Stimulated activated CD4-positive, alpha-beta T cell treated with anti-CD3 and anti-CD28 coated beads, TNF-alpha, amount 100 ng/mL, for 24 hours (primary cell): ENCODE measurements around the gene AGAP1.

Experiments
- DNase-seq, 3 experiments: peaks; one replicate each; pipeline ENCODE4 v3.0.0-alpha.2; 2020; ENCODE audit warnings: low read depth in 3 of 3

The AGAP1 gene

DNA sequence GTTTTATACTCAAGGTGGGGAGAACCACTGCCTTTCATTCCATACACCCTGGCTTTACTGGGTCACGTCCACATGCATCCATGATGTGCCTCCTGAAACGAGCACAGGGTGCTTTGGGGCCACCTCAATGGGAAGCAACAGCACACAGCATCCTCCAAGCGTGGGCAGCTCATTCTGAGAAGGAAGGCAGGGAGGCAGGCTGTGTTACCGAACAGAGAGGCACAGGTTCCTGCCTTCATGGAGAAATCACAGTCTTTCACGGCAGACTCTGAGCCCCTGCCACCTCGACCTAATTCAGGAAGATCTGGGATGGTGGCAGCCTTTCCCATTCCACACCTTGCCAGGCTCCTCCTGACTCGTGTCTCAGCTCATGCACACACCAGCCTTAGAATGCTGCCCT lies 544.3 kb downstream of the AGAP1 start:
- DNase-seq, result no peak

DNA sequence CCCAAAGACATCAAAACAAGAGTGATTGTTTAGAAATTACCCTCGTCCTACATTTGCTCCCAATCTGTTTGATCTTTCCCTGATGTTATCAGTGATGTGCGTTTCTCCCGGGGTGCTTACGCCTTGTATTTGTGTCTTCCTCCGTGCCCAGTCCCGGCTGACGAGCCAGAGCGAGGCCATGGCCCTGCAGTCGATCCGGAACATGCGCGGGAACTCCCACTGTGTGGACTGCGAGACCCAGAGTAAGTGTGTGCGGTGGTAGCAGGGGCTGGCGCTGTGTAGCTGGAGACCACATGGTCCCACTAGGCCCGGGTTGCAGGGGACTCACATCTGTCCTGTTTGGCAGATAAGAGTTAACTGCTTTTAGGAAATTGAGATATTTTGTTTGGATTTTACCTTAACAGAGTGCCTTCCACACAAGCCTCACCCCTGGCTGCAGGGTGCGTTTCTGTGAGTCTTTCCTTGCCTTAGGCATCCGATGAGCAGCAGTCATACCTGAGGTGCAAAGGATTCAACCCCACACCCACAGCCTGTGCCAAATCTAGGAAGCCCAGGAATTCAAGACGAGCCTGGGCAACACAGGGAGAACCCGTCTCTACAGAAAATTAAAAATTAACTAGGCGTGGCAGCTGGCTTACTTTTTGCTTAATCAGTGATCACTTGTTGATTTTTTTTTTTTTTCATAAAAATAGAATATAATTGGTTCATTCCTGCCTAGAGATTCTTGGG lies 546.9 kb downstream of the AGAP1 start:
- DNase-seq, result no peak

DNA sequence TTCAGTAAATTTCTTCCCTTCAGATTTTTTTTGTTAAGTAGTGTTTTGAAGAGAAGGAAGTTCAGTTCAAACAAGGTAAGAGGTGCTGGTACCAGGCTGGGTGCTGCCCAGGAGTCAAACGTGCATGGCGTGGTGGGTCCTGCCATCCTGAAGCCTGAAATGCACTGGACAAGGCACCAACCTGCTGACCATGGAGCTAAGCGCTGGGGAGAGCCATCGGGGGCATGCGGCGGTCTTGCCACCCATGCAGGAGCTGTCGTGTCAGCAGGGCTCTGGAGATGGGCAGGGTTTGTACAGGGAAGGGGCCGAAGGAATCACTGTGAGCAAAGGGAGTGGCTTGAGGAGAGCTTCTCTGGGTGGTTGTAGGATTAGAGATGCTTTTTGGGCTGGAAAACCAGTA lies 547.8 kb downstream of the AGAP1 start:
- no peak for DNase-seq

DNA sequence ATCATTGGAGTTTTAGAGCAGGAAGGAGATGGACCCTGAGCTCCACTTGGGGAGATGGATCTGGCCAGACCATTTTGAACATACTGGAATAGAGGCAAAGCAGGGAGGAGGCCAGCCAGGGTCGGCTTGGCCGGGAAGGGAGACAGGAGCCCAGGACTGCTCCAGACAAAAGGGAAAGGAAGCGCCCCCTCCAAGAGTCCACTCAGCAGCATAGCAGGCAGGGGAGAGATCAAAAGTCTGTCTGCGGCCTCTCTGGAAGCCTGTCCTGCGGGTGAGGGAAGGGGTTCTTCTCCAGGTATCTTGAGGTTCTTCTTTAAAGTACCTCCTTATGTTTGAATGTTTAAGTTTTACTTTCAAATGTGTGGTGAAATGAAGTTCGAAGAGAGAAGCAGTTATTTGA lies 548.2 kb downstream of the AGAP1 start:
- DNase-seq, result no peak

DNA sequence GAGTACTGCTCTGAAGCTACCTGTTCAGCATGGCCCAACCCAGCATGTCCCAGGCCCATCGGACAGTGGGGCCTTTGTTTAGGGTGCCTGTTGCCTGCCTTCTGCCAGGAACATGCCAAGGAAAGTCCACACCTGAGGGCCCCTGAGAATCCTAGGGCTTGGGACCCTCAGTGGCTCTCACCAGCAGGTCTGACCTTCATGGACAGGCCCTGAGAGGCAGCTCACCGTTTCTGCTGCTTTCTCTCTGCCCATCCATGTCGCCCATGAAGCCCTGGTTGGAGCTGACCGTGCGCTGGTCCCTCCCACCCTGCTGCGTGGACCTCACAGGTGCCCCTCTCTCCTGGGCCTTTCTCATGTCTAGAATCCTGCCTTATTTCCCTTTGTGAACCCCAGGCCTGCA lies 550.3 kb downstream of the AGAP1 start:
- no peak for DNase-seq

DNA sequence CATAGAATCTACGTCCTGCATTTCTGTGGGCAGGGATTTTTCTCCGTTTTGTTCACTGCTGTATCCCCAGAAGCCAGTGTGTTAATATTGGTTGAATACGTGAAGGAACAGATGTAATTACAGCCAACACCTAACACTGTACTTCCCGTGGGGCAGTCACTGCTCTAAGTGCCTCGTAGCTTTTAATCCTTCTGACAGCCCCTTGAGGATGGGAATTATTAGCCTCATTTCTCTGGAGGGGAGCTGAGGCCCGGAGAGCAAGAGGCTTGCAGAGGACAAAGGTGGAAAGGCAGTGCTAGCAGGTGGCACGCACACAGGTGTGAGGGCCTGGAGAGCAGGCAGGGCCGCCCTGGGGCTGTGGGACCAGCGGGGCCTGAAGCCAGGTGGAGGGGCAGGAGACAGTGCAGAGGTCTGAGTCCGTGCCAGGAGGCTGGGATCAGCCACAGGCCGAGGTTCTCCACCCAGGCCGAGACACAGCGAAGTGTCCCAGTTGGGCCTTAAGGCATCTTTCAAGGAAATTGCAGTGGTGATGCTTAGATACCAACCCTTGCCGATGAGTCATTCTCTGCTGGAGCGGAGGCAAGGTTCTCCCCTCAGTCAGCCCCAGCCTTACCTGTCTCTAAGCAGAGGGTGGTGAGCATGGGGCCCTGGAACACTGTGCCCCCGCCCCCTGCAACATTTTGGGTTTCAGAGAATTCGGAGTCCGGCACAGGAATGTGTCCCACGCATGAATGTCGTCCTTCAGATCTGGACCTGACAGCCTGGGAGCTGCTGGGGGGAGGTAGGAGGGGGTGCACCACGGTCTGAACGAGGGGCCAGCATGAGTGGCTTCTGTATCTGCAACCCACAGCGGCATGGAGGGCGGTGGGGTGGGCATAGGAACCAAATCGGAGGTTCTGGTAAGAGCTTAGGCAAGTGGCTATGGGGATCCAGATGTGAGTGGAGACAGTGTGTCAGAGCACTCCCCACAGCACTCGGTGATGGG lies 551.7 kb downstream of the AGAP1 start:
- no peak for DNase-seq

DNA sequence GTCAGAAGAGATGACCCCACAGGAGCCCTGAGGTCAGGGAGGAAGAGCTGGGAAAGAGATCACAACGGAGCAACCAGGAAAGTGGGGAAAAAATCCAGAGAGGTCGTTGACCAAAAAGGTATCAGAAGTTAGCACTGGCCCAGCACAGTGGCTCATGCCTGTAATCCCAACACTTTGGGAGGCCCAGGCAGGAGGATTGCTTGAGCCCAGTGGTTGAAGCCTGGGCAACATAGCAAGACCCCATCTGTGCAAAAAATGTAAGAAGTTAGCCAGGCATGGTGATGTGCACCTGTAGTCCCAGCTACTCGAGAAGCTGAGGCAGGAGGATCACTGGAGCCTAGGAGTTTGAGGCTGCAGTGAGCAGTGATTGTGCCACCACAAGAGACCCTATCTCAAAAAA lies 552.9 kb downstream of the AGAP1 start:
- DNase-seq, result no peak

DNA sequence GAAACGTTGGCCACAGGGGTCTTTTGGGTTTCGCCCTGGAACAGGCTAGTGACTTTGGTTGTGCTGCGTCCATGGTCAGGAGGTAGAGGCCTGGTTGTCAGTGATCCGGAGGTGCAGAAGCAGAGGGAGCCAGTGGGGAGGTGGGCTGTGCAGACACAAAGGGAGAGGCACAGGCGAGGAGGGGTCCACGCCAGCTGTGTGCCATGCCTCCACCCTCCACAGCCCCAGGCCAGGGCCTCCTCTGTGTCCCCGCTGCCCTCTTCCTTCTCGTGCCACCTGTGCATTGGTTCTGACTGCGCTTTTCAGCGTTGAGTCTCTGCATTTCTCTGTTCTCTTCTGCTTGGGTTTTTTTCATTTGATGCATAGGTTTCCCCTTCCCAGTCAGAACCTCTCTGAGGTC lies 553.3 kb downstream of the AGAP1 start:
- no peak for DNase-seq

DNA sequence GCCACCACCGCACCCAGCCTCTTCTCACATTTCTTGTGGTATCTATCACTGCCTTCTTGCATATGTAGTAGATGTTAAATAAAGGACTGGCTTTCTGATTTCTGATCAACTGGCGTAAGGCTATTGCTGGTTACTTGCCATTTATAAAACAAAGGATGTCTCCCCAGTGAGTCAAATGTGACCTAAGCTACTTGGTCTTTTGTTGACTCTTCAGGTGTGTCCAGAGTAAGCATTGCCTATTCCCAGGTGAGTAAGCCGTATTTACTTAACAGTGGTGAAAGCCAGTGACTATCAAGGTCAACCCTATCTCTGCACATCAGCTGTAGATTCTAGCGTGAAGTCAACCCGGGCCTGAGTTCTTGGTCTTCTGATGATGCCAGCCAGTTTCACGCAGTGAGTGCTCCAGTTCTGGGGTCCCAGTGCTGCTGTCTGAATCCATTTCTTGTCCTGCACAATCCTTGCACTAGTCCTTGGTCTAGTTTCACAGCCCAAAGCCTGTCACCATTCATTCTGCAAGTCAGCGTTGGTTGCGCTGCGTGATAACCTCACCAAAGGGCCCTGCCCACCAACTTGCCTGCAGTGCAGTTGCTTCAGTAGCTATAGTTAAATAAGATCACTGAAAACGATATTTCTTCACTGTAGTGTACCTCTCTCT lies 554.2 kb downstream of the AGAP1 start:
- DNase-seq, result no peak

DNA sequence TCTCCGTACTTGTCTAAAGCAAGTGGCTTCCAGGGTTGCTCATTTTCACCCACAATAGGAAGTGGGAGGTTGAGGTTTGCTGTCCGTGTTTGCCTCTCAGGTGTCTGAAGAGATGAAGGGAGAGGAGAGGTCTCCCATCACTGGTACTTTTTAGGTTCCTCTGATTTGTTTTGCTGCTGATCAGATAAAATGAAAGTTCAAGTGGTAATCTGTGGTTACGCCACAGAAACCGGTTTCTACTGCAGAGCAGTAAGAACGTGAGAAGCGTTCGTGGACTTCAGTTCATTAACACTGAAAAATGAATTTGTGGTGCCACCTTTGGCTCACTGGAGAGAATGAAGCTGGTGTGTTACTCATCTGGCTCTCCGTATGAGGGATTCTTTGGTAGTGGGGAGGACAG lies 556.1 kb downstream of the AGAP1 start:
- DNase-seq, result peak in 1 of 3 experiments; percentile 4

DNA sequence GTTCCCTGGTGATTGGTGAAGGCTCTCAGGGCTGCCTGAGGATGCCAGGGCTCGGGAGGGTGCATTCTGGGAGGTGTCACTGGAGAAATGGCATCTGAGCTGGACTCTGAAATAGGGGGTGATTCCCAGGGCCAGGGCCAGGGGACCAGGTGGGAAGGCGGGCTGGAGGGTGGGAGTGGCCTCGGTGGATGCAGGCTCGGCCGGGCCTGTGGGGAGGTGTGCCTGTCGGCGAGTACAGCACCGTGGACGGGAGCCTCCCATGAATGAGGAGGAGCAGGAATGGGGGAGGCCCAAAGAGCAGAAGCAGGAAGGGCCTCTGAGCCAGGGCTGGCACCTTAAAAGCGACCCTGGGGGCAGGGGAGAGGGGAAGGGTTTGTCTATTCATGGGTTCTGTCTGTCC lies 557.5 kb downstream of the AGAP1 start:
- no peak for DNase-seq

DNA sequence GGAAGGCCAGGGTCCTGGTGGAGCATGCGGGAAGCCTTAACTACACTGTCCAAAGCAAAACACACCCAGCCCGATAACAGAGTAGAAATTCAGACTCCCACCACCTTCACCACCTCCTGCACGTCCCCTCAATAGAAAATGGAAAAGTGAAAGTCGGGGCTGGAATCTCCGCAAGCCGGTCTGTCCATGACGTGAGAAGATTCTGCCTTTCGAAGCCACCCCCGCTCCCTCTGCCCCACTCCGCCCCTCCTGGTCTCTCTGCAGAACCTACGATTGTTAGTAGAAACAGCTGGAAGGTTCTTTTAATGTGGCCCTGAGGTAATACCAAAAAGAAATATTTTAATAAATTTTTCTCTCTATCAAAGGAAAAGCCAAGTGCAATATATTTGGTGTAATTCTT lies 558.0 kb downstream of the AGAP1 start:
- no peak for DNase-seq

DNA sequence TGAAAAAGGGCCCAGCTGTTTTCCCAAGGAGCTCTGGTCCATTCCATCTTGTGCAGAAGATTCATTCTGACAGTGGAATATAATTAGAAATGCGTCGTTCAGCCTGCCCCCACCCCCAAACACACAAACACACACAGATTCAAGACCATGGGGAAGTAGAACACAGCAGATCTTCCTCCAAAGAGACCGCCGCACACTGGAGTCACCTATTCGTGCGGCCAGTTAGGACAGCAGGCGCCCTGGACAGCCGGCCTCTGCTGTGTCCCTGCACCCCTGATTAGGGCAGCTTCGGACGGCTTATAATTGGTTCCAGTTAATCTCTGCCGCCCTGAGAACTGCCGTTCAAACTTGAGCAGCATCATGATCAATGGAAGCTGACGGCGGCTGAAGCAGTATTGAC lies 558.4 kb downstream of the AGAP1 start:
- no peak for DNase-seq

DNA sequence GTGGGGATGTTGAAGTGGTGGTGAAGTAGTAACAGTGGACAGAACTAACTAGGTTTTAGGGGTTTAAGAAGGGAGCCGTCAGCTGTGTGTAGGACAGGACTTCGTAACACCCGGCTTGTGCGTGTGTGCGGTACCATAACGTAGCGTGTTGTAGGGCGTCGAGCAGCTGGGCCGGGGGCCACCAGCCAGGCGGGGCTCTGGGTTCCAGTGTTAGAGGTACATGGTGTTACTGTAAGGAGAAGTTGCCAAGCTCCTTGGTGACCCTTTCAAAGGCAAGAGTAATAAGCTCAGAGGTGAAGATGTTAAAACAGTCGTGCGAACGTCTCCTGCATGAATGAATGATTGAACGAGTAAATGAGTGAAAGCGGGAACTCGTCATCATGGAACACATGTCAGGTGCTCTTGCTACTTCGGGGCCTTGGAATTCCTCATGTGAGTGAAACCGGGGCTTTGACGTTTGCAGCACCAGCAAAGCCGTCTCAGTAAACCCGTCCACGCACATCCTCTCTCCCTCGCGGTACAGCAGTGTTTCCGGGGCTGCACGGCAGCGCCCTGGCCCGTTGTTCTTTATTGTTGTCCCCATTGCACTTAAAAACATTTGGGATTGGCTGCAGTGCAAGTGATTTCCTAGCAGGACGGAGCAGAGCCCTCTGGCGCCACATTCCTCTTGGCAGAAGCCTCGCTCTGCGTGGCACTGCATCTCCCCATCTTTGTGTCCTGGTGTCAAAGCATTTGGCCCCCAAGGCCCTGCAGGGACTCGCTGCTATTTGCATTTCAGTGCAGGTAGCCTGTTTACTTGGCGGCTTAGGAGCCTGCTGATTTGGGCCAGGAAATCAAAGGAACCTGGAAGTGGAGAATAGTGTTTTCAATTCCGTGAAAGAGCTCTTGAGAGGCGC lies 559.3 kb downstream of the AGAP1 start:
- no peak for DNase-seq

DNA sequence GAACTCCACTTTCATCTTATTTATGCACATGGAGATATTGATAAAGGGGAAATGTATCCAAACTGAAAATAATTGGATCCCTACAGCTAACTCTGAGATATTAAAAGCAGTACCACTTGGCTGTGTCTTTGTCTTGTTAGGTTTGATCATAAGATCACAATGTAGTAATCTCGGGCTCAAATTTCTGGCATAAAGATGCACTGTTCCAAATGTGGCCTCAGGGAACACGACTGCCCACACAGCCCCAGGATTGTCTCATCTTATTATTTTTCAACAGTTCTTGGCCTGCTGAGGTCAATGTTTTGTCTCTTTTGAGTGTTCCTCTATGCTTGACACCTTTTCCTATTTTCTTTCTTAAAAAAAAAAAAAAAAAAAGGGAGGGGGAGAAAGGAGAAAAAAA lies 560.3 kb downstream of the AGAP1 start:
- DNase-seq, result no peak

DNA sequence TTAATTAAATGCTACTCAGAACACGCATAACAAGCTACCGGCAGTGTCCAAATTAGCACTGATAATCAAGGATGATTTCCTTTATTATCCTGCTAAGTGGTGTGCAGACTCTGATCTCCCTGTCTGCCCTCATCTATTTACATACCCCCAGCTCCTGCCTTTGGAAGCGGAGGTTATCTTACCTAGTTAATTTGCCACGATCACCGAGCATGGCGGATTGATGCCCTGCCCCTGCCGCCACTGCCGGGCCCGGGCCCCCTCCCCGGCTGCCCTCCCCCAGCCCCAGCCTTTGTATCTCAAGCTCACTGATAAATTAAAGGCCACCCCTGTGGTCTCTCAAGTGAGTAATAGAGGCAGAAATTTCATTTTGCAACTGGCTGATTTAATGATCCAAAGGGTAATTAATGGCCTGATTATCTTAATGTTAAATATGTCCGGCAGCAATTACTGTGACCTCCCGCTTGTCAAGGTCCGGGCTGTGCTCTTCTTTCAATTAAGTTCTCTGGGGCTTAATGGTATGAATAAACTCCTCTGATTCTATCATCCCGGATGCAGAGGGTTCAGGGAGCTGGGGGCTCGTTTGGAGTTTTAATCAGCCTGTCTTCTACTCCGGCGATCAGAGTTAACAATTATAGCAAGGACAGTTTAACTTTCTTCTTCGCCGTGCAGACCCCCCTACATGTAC lies 560.9 kb downstream of the AGAP1 start:
- DNase-seq, result no peak

DNA sequence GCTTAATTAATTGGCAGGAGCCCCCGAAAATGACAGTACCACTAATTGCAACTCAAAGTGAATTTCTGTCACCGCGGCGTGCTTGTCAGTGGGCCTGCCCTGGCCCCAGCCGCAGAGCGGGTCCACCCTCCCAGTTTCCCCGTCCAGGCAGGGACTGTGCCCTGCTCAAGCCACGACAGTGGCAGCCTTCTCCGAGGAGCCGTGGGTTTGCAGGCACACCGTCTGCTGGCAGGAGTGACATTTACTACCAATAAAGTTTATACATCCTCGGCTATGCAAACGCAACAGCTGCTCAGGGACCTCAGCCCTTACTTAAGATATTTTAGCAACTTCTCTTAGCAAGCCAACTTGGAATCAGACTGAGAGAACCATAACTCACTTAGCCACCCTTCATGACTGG lies 561.6 kb downstream of the AGAP1 start:
- DNase-seq, result no peak

DNA sequence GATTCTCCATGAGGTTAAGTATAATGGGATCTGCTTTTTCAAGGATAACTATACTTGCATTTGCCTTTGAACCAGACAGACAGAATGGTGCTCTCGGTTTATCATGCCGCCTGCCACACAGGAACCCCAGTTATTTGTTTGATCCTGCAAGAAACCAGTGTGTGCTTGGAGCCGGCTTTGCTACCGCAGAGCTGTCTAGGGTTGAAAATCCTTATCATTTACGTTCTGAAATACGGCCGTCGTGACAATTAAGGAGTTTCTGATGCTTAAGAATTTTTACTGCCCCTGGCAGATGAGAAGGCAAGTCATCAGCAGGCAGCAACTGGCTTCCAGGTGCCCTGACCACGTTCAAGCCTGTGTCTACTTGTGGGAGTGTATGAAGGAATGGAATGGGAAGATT lies 562.3 kb downstream of the AGAP1 start:
- no peak for DNase-seq

DNA sequence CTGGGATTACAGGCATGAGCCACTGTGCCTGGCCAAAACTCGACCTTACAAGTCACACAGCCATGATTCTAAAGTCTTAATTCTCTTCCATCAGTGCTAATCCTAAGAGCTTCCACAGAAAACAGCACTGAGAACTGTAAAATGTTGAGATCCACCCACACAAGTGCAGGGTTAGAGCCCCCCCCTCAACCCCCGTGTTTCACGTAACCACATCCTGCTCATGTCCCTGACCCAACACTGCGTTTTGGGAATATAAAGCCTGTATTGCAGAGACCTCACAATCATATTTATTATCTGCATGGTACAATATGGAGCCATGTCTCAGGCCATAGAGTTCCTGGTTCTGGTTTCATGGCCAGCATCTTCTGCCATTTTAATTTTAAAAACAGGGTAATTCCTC lies 563.5 kb downstream of the AGAP1 start:
- DNase-seq, result no peak

DNA sequence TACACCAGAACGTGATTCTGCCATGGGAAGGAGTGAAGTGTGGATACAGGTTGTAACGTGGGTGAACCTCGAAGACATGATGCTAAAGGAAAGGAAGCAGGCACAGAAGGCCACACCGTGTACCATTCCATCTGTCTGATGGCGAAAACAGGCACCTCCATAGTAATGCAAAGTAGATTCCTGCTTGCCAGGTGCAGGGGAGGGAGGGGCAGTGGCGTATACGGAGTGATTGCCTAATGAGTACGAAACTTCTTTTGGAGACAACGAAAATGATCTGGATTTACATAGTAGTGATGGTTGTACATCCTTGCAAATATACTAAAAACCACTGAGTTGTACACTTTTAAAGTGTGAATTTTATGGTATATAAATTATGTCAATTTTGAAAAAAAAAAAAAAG lies 567.7 kb downstream of the AGAP1 start:
- no peak for DNase-seq

DNA sequence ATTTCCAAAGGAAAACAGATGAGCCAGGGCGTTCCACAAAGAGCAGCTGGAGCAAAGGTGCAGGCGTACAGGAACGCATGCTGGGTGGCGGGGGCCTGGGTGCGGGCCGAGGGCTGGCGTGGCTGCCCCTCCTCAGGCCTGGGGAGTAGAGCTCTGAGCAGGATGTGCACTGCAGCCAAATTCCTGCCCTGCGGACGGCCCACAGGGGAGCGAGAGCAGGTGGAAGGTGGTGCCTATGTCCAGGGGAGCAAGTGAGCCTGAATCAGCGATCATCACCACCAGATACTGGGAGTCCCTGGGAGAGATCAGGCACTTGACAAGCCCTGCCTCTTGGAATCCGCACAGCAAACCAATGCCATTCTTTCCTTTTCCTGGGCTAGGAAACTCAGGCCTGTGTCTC lies 568.1 kb downstream of the AGAP1 start:
- no peak for DNase-seq
